Amygdala (tissue), 56 donors: Measurements from ENCODE around the gene NFIA.
"Not testable (repeated sequence)": the region's sequence is repeated elsewhere in the genome, so short reads cannot be mapped to it uniquely, and the experiment has no call there.

ENCODE experiments used
- DNase-seq, 56 donors: peaks; one replicate each; lab custom pipeline; 2025; lab: John Stamatoyannopoulos, UW

NFIA gene

GRCh38 chr1:61460191-61460590 lies 377.8 kb downstream of the NFIA start:
- DNase-seq, result no peak

- DNase-seq, result no peak
Measured at GRCh38 chr1:61461406-61462384, 379.3 kb downstream of the NFIA start.

GRCh38 chr1:61462628-61463027 lies 380.3 kb downstream of the NFIA start:
- DNase-seq, result no peak

- DNase-seq, result no peak
Measured at GRCh38 chr1:61463220-61463619, 380.9 kb downstream of the NFIA start.

- not testable (repeated sequence) for DNase-seq
Measured at GRCh38 chr1:61467836-61468235, 385.5 kb downstream of the NFIA start.

GRCh38 chr1:61469365-61469764 lies 387.0 kb downstream of the NFIA start:
- no peak for DNase-seq

- no peak for DNase-seq
Measured at GRCh38 chr1:61472876-61473275, 390.5 kb downstream of the NFIA start.

- no peak for DNase-seq
Measured at GRCh38 chr1:61474269-61474817, 392.0 kb downstream of the NFIA start.

GRCh38 chr1:61474963-61475362 lies 392.6 kb downstream of the NFIA start:
- DNase-seq, result no peak

- DNase-seq, result no peak
Measured at GRCh38 chr1:61477301-61477700, 394.9 kb downstream of the NFIA start.

GRCh38 chr1:61480273-61480935 lies 398.0 kb downstream of the NFIA start:
- no peak for DNase-seq

- no peak for DNase-seq
Measured at GRCh38 chr1:61481315-61481715, 399.0 kb downstream of the NFIA start.

- no peak for DNase-seq
Measured at GRCh38 chr1:61482170-61482734, 399.9 kb downstream of the NFIA start.

GRCh38 chr1:61486783-61487536 lies 404.6 kb downstream of the NFIA start:
- no peak for DNase-seq

- no peak for DNase-seq
Measured at GRCh38 chr1:61487801-61488200, 405.4 kb downstream of the NFIA start.

- DNase-seq, result no peak
Measured at GRCh38 chr1:61490924-61491323, 408.6 kb downstream of the NFIA start.

GRCh38 chr1:61491497-61491896 lies 409.1 kb downstream of the NFIA start:
- no peak for DNase-seq

- DNase-seq, result no peak
Measured at GRCh38 chr1:61494000-61494399, 411.6 kb downstream of the NFIA start.

- no peak for DNase-seq
Measured at GRCh38 chr1:61496501-61496900, 414.1 kb downstream of the NFIA start.

GRCh38 chr1:61497013-61497412 lies 414.7 kb downstream of the NFIA start:
- no peak for DNase-seq
